Common myeloid progenitor, CD34-positive (primary cell): ENCODE measurements around the gene ZKSCAN8.

Source experiments
- CTCF ChIA-PET: fragments of 350-600 bp; sonication (Branson Sonifier 250); formaldehyde crosslinking; loops from one replicate; lab custom pipeline; 2021; ENCODE audit warnings: antibody characterized with exemption; lab: Charles Lee
- POLR2A ChIA-PET: fragments of 350-600 bp; sonication (Branson Sonifier 250); formaldehyde crosslinking; loops from one replicate; lab custom pipeline; 2021; ENCODE audit warnings: antibody characterized with exemption; lab: Charles Lee
- DNase-seq, 3 donors: peaks; one replicate each; pipeline versions ENCODE4 v3.0.0 to v3.0.0-alpha.2; 2013
- H3K27ac ChIP-seq, 2 experiments: 1 replicate in 1 of 2; 2 replicates in 1 of 2; pipeline ENCODE4 v1.7.0; 2013; ENCODE audit warnings: inconsistent platforms in 2 of 2, low read length in 2 of 2, mild to moderate bottlenecking in 2 of 2, low read depth in 1 of 2, moderate library complexity in 1 of 2; ENCODE audit not compliant: severe bottlenecking in 2 of 2, insufficient read depth in 1 of 2, poor library complexity in 1 of 2
- H3K27me3 ChIP-seq, 5 experiments: replicated peaks in 2 of 5; 1 replicate in 3 of 5; 2 replicates in 2 of 5; pipeline versions ENCODE4 v1.6.1 to v1.7.0; 2013; ENCODE audit warnings: low read length in 4 of 5, mild to moderate bottlenecking in 2 of 5, moderate library complexity in 2 of 5, inconsistent platforms in 1 of 5; ENCODE audit not compliant: insufficient read depth in 5 of 5, control insufficient read depth in 4 of 5
- H3K36me3 ChIP-seq, 4 experiments: 1 replicate in 2 of 4; 2 replicates in 2 of 4; pipeline versions ENCODE4 v1.6.1 to v1.7.0; 2013; ENCODE audit warnings: low read length in 3 of 4, control low read depth in 1 of 4, mild to moderate bottlenecking in 1 of 4; ENCODE audit not compliant: control insufficient read depth in 4 of 4, insufficient read depth in 4 of 4
- H3K4me1 ChIP-seq, 4 experiments: 1 replicate in 3 of 4; 2 replicates in 1 of 4; pipeline versions ENCODE4 v1.6.1 to v1.7.1; 2013; ENCODE audit warnings: low read length in 3 of 4, mild to moderate bottlenecking in 3 of 4, control low read depth in 1 of 4, inconsistent platforms in 1 of 4, moderate library complexity in 1 of 4; ENCODE audit not compliant: control insufficient read depth in 4 of 4, insufficient read depth in 4 of 4; ENCODE audit errors: control extremely low read depth in 1 of 4
- H3K4me3 ChIP-seq, 7 experiments: 1 replicate in 4 of 7; 2 replicates in 3 of 7; pipeline versions ENCODE4 v1.5.1 to v1.7.0; 2013; ENCODE audit warnings: mild to moderate bottlenecking in 7 of 7, low read length in 6 of 7, moderate library complexity in 6 of 7, inconsistent platforms in 2 of 7, low read depth in 2 of 7, control low read depth in 1 of 7; ENCODE audit not compliant: insufficient read depth in 4 of 7, control insufficient read depth in 1 of 7; ENCODE audit errors: extremely low read depth in 1 of 7
- H3K9me3 ChIP-seq, 5 experiments: 1 replicate in 4 of 5; 2 replicates in 1 of 5; pipeline versions ENCODE4 v1.6.1 to v1.7.1; 2013; ENCODE audit warnings: low read length in 4 of 5, mild to moderate bottlenecking in 2 of 5, inconsistent platforms in 1 of 5, low read depth in 1 of 5, moderate library complexity in 1 of 5; ENCODE audit not compliant: control insufficient read depth in 4 of 5, insufficient read depth in 2 of 5; ENCODE audit errors: control extremely low read depth in 1 of 5
- WGBS: methylation state at CpG from one replicate; pipeline ENCODE4 v1.1.5; 2013; ENCODE audit not compliant: insufficient coverage; 5-methylcytosine and 5-hydroxymethylcytosine counted together

Gene ZKSCAN8

DNA sequence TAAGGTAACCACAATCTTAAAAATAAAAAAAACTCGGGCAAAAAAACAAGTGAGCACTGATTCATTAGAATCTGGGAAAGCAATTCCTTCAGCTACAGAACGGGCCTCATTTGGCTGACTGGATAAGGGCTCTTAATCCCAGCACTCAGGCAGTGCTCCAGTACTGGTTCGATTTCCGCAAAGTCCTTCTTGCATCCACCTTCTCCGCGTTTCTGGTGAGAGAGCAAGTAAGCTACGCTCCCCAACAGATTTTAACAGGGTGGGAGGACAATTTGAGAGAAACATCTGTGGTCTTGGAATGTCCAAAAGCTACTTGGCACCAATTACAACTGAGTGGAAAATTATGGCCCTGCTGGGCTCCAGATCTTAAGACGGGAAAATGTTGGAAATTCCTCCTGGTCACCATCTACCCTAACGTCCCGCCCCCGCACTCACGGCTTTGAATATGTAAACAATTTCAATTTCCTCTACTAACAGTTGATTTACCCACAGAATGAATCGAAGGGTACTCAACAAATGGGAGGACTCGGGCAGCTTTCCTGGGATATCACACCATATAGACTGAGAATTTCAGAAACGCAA, 65.3 kb downstream of the ZKSCAN8 start:
- DNase-seq = no peak
- H3K36me3 ChIP-seq = no peaks in the 10 kb centered on the region
- peaks cover 15 to 74% (median 40%) of the 10 kb centered on the region in 5 experiments for H3K27me3 ChIP-seq
- WGBS = 10% methylated on average over 14 of the region's 15 CpGs
- peak overlapping the region in 4 of 7 experiments; percentile 48 to 60 (median 54) for H3K4me3 ChIP-seq
- ChIA-PET POLR2A (no interaction called here), CTCF (interaction anchor here (0.9 kb wide), 1 partner anchor 11 kb away, joined by 3 read pairs; no protein-coding TSS in a partner anchor)
- peaks cover under 1 to 26% (median 16%) of the 10 kb centered on the region in 4 experiments for H3K4me1 ChIP-seq
- H3K27ac ChIP-seq = no peak overlapping the region
- peaks cover 5 to 32% (median 14%) of the 10 kb centered on the region in 5 experiments for H3K9me3 ChIP-seq

DNA sequence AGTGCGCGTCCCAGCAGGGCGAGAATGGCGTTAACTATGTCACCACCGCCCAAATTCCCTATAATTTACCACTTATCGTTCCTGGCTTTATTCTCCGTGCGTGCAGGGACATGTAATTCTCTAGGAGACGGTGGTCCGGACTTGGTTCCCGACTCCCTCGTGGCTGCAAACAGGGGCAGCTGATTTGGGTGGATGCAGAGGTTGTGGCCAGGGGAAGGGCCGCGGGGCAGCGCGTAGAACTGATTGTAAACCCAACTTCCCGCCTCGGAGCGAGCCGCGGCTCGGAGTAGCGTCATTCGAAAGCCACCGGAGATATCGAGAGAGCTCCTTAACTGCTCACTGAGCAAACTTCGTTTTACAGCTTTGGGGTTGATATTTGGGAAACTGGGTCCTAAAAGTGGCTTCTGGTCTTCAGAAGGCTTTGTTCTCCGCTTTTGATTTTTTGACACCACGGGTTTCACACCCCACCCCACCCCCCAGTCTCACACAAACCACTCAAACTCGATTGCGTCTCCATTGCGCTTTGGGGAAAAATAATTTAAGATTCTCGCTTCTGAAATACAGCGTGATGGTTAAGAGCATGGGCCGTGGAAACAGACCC, 65.9 kb downstream of the ZKSCAN8 start:
- H3K27me3 ChIP-seq = peaks cover 15 to 80% (median 43%) of the 10 kb centered on the region in 5 experiments
- no peak overlapping the region for H3K27ac ChIP-seq
- H3K9me3 ChIP-seq = peaks cover 5 to 31% (median 14%) of the 10 kb centered on the region in 5 experiments
- DNase-seq = peak; percentile 52 to 77 (median 71)
- 0% methylated on average over 24 of the region's 35 CpGs for WGBS
- CTCF ChIA-PET = interaction anchor here (0.9 kb wide), 1 partner anchor 11 kb away, joined by 3 read pairs; no protein-coding TSS in a partner anchor
- POLR2A ChIA-PET = interaction anchor here (1.0 kb wide), 1 partner anchor 128 kb away, joined by 3 read pairs; no protein-coding TSS in a partner anchor
- H3K4me3 ChIP-seq = peak overlapping the region in 6 of 7 experiments; percentile 20 to 60 (median 48)
- no peaks in the 10 kb centered on the region for H3K36me3 ChIP-seq
- H3K4me1 ChIP-seq = peaks cover 5 to 28% (median 21%) of the 10 kb centered on the region in 4 experiments

DNA sequence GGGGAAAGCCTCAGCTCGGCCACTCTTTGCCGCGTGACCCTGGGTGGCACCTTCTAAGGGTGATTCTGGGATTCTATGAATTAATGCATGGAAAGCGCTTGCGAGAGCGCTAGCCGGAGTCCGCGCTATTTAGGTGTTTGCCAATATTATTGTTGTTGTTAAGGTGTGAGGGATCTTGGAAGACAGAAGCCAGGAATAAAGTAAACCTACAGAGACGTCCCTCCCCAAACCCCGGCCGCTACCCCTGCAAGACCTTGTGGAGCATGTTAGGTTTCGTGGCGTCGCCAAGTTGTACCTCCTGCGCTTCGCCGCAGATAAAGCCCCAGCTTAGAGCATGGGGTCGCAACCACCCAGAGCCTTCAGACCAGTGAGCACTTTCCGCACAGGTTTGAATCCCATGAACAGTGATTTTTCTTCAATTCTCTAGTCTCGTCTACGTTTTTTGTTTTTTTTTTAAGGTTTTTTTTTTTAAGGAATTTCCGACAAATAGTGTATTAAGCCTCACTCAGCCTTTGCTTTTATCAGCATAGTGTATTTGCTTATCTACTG, 66.5 kb downstream of the ZKSCAN8 start:
- Histone ChIP-seq H3K36me3 (no peaks in the 10 kb centered on the region), H3K4me1 (peaks cover 5 to 31% (median 24%) of the 10 kb centered on the region in 4 experiments), H3K9me3 (peaks cover 5 to 28% (median 14%) of the 10 kb centered on the region in 5 experiments), H3K27ac (no peak overlapping the region), H3K4me3 (peak overlapping the region in 6 of 7 experiments; percentile 20 to 60 (median 48)), H3K27me3 (peaks cover 15 to 85% (median 43%) of the 10 kb centered on the region in 5 experiments)
- CTCF ChIA-PET = no interaction called here
- 5% methylated on average over 16 of the region's 23 CpGs for WGBS
- POLR2A ChIA-PET = interaction anchor here (1.0 kb wide), 1 partner anchor 127 kb away, joined by 3 read pairs; no protein-coding TSS in a partner anchor
- peak in 2 of 3 donors; percentile 44 to 57 for DNase-seq
